PC-9 (cell line): ENCODE data around the gene FUT7. TPM values are rescaled to one million over a fixed set of nuclear protein-coding genes. Genes with fewer than 3 reads are reported as not detected.

Experiments
- BruUV-seq: library from RNA; stranded (reverse); fragments of 400-500 nt; replicated peaks from 2 replicates; lab custom pipeline; 2021; lab: Mats Ljungman, UMichigan
- CTCF ChIA-PET: fragments of 300-600 bp; sonication (Branson Sonifier 250); formaldehyde crosslinking; loops from one replicate; lab custom pipeline; 2022; ENCODE audit warnings: antibody characterized with exemption; lab: Charles Lee
- POLR2A ChIA-PET: fragments of 300-600 bp; sonication (Branson Sonifier 250); formaldehyde crosslinking; loops from one replicate; lab custom pipeline; 2022; ENCODE audit warnings: antibody characterized with exemption; ENCODE audit not compliant: unreplicated experiment; lab: Charles Lee
- DNase-seq, 2 experiments: peaks; one replicate each; pipeline versions ENCODE4 v3.0.0 to v3.0.0-alpha.2; 2015 to 2022; ENCODE audit warnings: mixed read lengths in 1 of 2
- H2AFZ ChIP-seq: fragments of 200-600 bp; sonication (generic); 2 replicates; pipeline ENCODE4 v1.8.1; 2017; ENCODE audit warnings: antibody characterized with exemption
- H3F3A ChIP-seq: fragments of 200-600 bp; sonication (generic); 2 replicates; pipeline ENCODE4 v1.8.1; 2017; ENCODE audit warnings: antibody characterized with exemption, mild to moderate bottlenecking, low read depth; ENCODE audit not compliant: insufficient read depth
- H3K27ac ChIP-seq: fragments of 200-600 bp; sonication (generic); 2 replicates; pipeline ENCODE4 v1.6.1; 2016; ENCODE audit warnings: mixed run types
- H3K27me3 ChIP-seq: fragments of 200-600 bp; sonication (generic); 2 replicates; pipeline ENCODE4 v1.6.1; 2016; ENCODE audit warnings: low read depth, mixed run types; ENCODE audit not compliant: insufficient read depth
- H3K36me3 ChIP-seq: fragments of 200-600 bp; sonication (generic); 2 replicates; pipeline ENCODE4 v1.6.1; 2016; ENCODE audit warnings: low read depth, mixed run types
- H3K4me1 ChIP-seq: fragments of 200-600 bp; sonication (generic); replicated peaks from 2 replicates; pipeline ENCODE4 v1.6.1; 2016; ENCODE audit warnings: mixed run types; ENCODE audit not compliant: insufficient read depth
- H3K4me2 ChIP-seq: fragments of 200-600 bp; sonication (generic); 2 replicates; pipeline ENCODE4 v1.6.1; 2017; ENCODE audit warnings: mixed run types
- H3K4me3 ChIP-seq: fragments of 200-600 bp; sonication (generic); 2 replicates; pipeline ENCODE4 v1.6.1; 2016; ENCODE audit warnings: mixed run types
- H3K79me2 ChIP-seq: fragments of 200-600 bp; sonication (generic); 2 replicates; pipeline ENCODE4 v1.6.1; 2017; ENCODE audit warnings: low read depth, mixed run types
- H3K9me2 ChIP-seq: fragments of 200-600 bp; sonication (generic); 2 replicates; pipeline ENCODE4 v1.8.1; 2017; ENCODE audit warnings: mild to moderate bottlenecking; ENCODE audit not compliant: insufficient read depth
- H3K9me3 ChIP-seq: fragments of 200-600 bp; sonication (generic); 2 replicates; pipeline ENCODE4 v1.8.1; 2016; ENCODE audit warnings: low read depth; ENCODE audit not compliant: insufficient read depth
- H4K20me1 ChIP-seq: fragments of 200-600 bp; sonication (generic); 2 replicates; pipeline ENCODE4 v1.8.1; 2017; ENCODE audit not compliant: insufficient read depth
- CTCF ChIP-seq: fragments of 200-600 bp; sonication (generic); conservative IDR thresholded peaks from 2 replicates; pipeline ENCODE4 v1.6.1; 2017; ENCODE audit warnings: mixed run types, antibody characterized with exemption, mild to moderate bottlenecking, moderate library complexity
- EZH2 ChIP-seq: fragments of 200-600 bp; sonication (generic); IDR thresholded peaks from 2 replicates; pipeline ENCODE4 v1.8.0; 2017; ENCODE audit warnings: antibody characterized with exemption, low read depth
- intact Hi-C: fragments of 100-400 bp; cut with micrococcal nuclease; formaldehyde crosslinking; loops from one replicate; pipeline ENCODE4 v1.10.0; 2022; ENCODE audit not compliant: unreplicated experiment
- total RNA-seq: library from RNA; stranded (reverse); gene quantifications from 2 replicates; pipeline ENCODE4 v1.2.3, GENCODE V29; 2021

The FUT7 gene
- total RNA-seq, 1 experiment from 2014 or later, result not detected

GRCh38 chr9:137017071-137017470 is 14.8 kb downstream of the FUT7 start:
- Histone ChIP-seq H3F3A (peaks cover 7% of the 10 kb centered on the region; the same call in 1 of the 2 replicates), H3K4me3 (no peak overlapping the region), H3K9me2 (no peaks in the 10 kb centered on the region), H3K27ac (no peak overlapping the region), H3K4me1 (no peaks in the 10 kb centered on the region), H3K4me2 (no peak overlapping the region), H2AFZ (no peak overlapping the region), H3K79me2 (no peaks in the 10 kb centered on the region), H3K9me3 (no peaks in the 10 kb centered on the region), H3K27me3 (no peaks in the 10 kb centered on the region), H4K20me1 (no peaks in the 10 kb centered on the region; the same call in 1 of the 2 replicates), H3K36me3 (no peaks in the 10 kb centered on the region)
- ChIA-PET CTCF (no interaction called here), POLR2A (no interaction called here)
- TF ChIP-seq CTCF, result no peak
- TF ChIP-seq EZH2, result no peak
- BruUV-seq, result no TSS peak
- DNase-seq, result no peak
- intact Hi-C loops, result no loop called here

- POLR2A ChIA-PET, result no interaction called here
- no peaks in the 10 kb centered on the region for H3K9me3 ChIP-seq
- TF ChIP-seq EZH2 (no peak), CTCF (no peak)
- intact Hi-C loops, result no loop called here
- no TSS peak for BruUV-seq
- no peak overlapping the region for H2AFZ ChIP-seq
- H3K4me2 ChIP-seq, result no peak overlapping the region
- no peaks in the 10 kb centered on the region for H3K36me3 ChIP-seq
- no peak overlapping the region for H3K27ac ChIP-seq
- H3K4me1 ChIP-seq, result no peaks in the 10 kb centered on the region
- peaks cover 4% of the 10 kb centered on the region; the same call in 1 of the 2 replicates for H3F3A ChIP-seq
- no peaks in the 10 kb centered on the region for H3K27me3 ChIP-seq
- no peak for DNase-seq
- no peak overlapping the region for H3K4me3 ChIP-seq
- H4K20me1 ChIP-seq, result no peaks in the 10 kb centered on the region; the same call in 1 of the 2 replicates
- no peaks in the 10 kb centered on the region for H3K9me2 ChIP-seq
- CTCF ChIA-PET, result no interaction called here
- no peaks in the 10 kb centered on the region for H3K79me2 ChIP-seq
These were observed 15.5 kb downstream of the FUT7 start for GRCh38 chr9:137016436-137016835.

GRCh38 chr9:137015976-137016375 is 15.9 kb downstream of the FUT7 start:
- no peaks in the 10 kb centered on the region for H3K9me2 ChIP-seq
- no peak overlapping the region for H3K27ac ChIP-seq
- H3K79me2 ChIP-seq, result no peaks in the 10 kb centered on the region
- no peak overlapping the region for H3K4me2 ChIP-seq
- H3K9me3 ChIP-seq, result no peaks in the 10 kb centered on the region
- no peaks in the 10 kb centered on the region for H4K20me1 ChIP-seq
- no peak overlapping the region for H2AFZ ChIP-seq
- no peak for TF ChIP-seq CTCF
- no peak for TF ChIP-seq EZH2
- H3K36me3 ChIP-seq, result no peaks in the 10 kb centered on the region
- H3K4me3 ChIP-seq, result no peak overlapping the region
- BruUV-seq, result no TSS peak
- POLR2A ChIA-PET, result no interaction called here
- CTCF ChIA-PET, result no interaction called here
- H3F3A ChIP-seq, result no peaks in the 10 kb centered on the region
- intact Hi-C loops, result no loop called here
- no peak for DNase-seq
- no peaks in the 10 kb centered on the region for H3K27me3 ChIP-seq
- no peaks in the 10 kb centered on the region for H3K4me1 ChIP-seq
